Measurements from ENCODE around the gene PLCD4.

The PLCD4 gene

GRCh38 chr2:218585541-218585940 lies 22.2 kb upstream of the PLCD4 start:
- peaks cover 8% of the 10 kb centered on the region for H3K36me3 ChIP-seq (ENCODE audit: control insufficient read depth, insufficient read depth, low read length)

DNA sequence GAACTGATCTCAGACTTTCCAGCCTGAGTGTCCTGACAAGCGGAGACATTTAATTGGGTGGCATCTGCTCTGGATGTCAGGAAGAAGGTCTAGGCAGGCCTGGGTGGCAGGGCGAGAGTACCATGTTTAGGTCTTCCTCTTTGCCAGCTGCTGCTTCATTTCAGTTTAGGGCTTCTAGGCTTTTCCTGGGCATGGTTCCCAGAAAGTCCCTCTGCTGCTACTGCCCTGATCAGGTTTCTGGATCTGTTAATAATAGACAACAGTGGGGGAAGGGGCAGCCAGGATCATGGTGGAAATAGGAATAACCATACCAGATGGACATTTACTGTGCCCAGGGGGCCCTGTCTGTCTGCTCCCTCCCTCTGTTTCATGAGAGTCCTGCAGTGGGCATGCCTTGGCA lies 2.3 kb upstream of the PLCD4 start:
- DNase-seq (ENCODE audit: extremely low read depth, insufficient read length) = no peak

More at GRCh38 chr2:218585541-218585940, 22.2 kb upstream of the PLCD4 start:
- H3K27me3 ChIP-seq (replicated peaks; ENCODE audit: control insufficient read depth, insufficient read depth, low read length) = no peaks in the 10 kb centered on the region
- no peak overlapping the region for H3K4me3 ChIP-seq (replicated peaks; ENCODE audit: low read depth, low read length)
- TF ChIP-seq CTCF (IDR thresholded peaks at IDR 0.05; ENCODE audit: insufficient read depth, low read length, poor library complexity, severe bottlenecking) = no peak
- DNase-seq (ENCODE audit: extremely low read depth, insufficient read length) = no peak

GRCh38 chr2:218615868-218616315 lies 8.2 kb downstream of the PLCD4 start:
- no peak overlapping the region for H3K4me3 ChIP-seq (replicated peaks; ENCODE audit: low read depth, low read length)
- DNase-seq (ENCODE audit: extremely low read depth, insufficient read length) = no peak
- no peaks in the 10 kb centered on the region; the same call in 1 of the 2 replicates for H3K27me3 ChIP-seq (replicated peaks; ENCODE audit: control insufficient read depth, insufficient read depth, low read length)
- no peaks in the 10 kb centered on the region for H3K36me3 ChIP-seq (ENCODE audit: control insufficient read depth, insufficient read depth, low read length)
- TF ChIP-seq CTCF (IDR thresholded peaks at IDR 0.05; ENCODE audit: insufficient read depth, low read length, poor library complexity, severe bottlenecking) = no peak

More for the DNA sequence above, 2.3 kb upstream of the PLCD4 start:
- H3K36me3 ChIP-seq (ENCODE audit: control insufficient read depth, insufficient read depth, low read length) = no peaks in the 10 kb centered on the region
- no peaks in the 10 kb centered on the region; the same call in 1 of the 2 replicates for H3K27me3 ChIP-seq (replicated peaks; ENCODE audit: control insufficient read depth, insufficient read depth, low read length)
- no peak for TF ChIP-seq CTCF (IDR thresholded peaks at IDR 0.05; ENCODE audit: insufficient read depth, low read length, poor library complexity, severe bottlenecking)
- no peak overlapping the region for H3K4me3 ChIP-seq (replicated peaks; ENCODE audit: low read depth, low read length)

GRCh38 chr2:218618102-218618860 lies 10.6 kb downstream of the PLCD4 start:
- no peaks in the 10 kb centered on the region; the same call in 1 of the 2 replicates for H3K27me3 ChIP-seq (replicated peaks; ENCODE audit: control insufficient read depth, insufficient read depth, low read length)
- no peaks in the 10 kb centered on the region for H3K36me3 ChIP-seq (ENCODE audit: control insufficient read depth, insufficient read depth, low read length)
- H3K4me3 ChIP-seq (replicated peaks; ENCODE audit: low read depth, low read length) = no peak overlapping the region
- no peak for DNase-seq (ENCODE audit: extremely low read depth, insufficient read length)
- TF ChIP-seq CTCF (IDR thresholded peaks at IDR 0.05; ENCODE audit: insufficient read depth, low read length, poor library complexity, severe bottlenecking) = no peak

DNA sequence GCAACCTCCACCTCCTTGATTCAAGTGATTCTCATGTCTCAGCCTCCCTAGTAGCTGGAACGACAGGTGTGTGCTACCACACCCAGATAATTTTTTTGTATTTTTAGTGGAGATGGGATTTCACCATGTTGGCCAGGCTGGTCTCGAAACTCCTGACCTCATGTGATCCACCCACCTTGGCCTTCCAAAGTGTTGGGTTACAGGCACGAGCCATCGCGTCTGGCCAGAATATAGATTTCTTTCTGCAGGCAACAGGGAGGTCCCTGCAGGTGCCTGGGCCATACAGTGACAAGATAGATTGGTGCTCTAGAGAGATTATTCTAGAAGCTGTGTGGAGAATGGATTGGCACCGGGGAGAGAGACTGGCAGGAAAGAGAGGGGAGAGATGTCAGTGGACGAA lies 13.3 kb downstream of the PLCD4 start:
- no peak for DNase-seq (ENCODE audit: extremely low read depth, insufficient read length)
- Histone ChIP-seq H3K27me3 (replicated peaks; ENCODE audit: control insufficient read depth, insufficient read depth, low read length) (no peaks in the 10 kb centered on the region), H3K4me3 (replicated peaks; ENCODE audit: low read depth, low read length) (no peak overlapping the region), H3K36me3 (ENCODE audit: control insufficient read depth, insufficient read depth, low read length) (no peaks in the 10 kb centered on the region)
- TF ChIP-seq CTCF (IDR thresholded peaks at IDR 0.05; ENCODE audit: insufficient read depth, low read length, poor library complexity, severe bottlenecking) = no peak
